Brain microvascular endothelial cell (primary cell): ENCODE results near the gene GALNT13.

Experiments
- DNase-seq: peaks from one replicate; pipeline ENCODE4 v3.0.0-alpha.2; 2020
- H3K27ac ChIP-seq: fragments of 250-450 bp; sonication (Bioruptor Pico); 2 replicates; pipeline ENCODE4 v1.5.1; 2020; ENCODE audit warnings: mild to moderate bottlenecking, moderate library complexity
- H3K27me3 ChIP-seq: fragments of 250-450 bp; sonication (Bioruptor Pico); replicated peaks from 2 replicates; pipeline ENCODE4 v1.5.1; 2020; ENCODE audit warnings: mild to moderate bottlenecking
- H3K36me3 ChIP-seq: fragments of 250-450 bp; sonication (Bioruptor Pico); replicated peaks from 2 replicates; pipeline ENCODE4 v1.5.1; 2020; ENCODE audit warnings: mild to moderate bottlenecking
- H3K4me3 ChIP-seq: 2 replicates; pipeline ENCODE4 v1.5.1; 2011; ENCODE audit warnings: low read depth, mild to moderate bottlenecking, control low read depth, low read length, moderate library complexity
- in situ Hi-C: cut with HindIII; loops from 2 replicates; pipeline ENCODE4 v1.10.0; 2017; ENCODE audit warnings: low sequenced_read_pairs, low pct_ligation_motif_present
- TF ChIP-seq, protein P1 (sequence below): IDR thresholded peaks from 2 replicates; pipeline ENCODE4 v1.5.1; 2011; ENCODE audit warnings: low read depth, mild to moderate bottlenecking, moderate library complexity, low read length, control low read depth, inconsistent platforms; ENCODE audit errors: missing control alignments

GALNT13 gene

DNA sequence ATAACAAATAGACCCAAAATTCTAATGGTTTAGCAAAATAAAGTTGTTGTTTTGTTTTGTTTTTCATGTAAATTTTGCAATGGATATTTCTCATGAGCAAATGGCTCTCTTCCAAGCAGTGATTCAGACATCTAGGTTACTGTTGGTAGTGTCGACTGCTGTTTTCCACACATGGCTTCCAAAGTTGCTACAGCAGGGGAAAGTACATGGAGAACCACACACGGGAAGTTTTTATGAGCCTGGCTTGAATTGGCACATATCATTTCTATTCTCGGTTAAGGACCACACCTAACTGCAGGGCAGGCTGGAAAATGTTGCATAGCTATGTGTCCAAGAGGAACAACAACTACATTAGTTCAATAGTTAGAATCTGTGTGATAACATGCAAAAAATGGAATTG, 262.1 kb downstream of the GALNT13 start:
- no peaks in the 10 kb centered on the region for H3K36me3 ChIP-seq
- H3K4me3 ChIP-seq, result no peak overlapping the region
- DNase-seq, result no peak
- H3K27me3 ChIP-seq, result no peaks in the 10 kb centered on the region
- no peak overlapping the region for H3K27ac ChIP-seq
- in situ Hi-C loops, result no loop called here
- TF ChIP-seq, protein P1, sequence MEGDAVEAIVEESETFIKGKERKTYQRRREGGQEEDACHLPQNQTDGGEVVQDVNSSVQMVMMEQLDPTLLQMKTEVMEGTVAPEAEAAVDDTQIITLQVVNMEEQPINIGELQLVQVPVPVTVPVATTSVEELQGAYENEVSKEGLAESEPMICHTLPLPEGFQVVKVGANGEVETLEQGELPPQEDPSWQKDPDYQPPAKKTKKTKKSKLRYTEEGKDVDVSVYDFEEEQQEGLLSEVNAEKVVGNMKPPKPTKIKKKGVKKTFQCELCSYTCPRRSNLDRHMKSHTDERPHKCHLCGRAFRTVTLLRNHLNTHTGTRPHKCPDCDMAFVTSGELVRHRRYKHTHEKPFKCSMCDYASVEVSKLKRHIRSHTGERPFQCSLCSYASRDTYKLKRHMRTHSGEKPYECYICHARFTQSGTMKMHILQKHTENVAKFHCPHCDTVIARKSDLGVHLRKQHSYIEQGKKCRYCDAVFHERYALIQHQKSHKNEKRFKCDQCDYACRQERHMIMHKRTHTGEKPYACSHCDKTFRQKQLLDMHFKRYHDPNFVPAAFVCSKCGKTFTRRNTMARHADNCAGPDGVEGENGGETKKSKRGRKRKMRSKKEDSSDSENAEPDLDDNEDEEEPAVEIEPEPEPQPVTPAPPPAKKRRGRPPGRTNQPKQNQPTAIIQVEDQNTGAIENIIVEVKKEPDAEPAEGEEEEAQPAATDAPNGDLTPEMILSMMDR, result no peak

DNA sequence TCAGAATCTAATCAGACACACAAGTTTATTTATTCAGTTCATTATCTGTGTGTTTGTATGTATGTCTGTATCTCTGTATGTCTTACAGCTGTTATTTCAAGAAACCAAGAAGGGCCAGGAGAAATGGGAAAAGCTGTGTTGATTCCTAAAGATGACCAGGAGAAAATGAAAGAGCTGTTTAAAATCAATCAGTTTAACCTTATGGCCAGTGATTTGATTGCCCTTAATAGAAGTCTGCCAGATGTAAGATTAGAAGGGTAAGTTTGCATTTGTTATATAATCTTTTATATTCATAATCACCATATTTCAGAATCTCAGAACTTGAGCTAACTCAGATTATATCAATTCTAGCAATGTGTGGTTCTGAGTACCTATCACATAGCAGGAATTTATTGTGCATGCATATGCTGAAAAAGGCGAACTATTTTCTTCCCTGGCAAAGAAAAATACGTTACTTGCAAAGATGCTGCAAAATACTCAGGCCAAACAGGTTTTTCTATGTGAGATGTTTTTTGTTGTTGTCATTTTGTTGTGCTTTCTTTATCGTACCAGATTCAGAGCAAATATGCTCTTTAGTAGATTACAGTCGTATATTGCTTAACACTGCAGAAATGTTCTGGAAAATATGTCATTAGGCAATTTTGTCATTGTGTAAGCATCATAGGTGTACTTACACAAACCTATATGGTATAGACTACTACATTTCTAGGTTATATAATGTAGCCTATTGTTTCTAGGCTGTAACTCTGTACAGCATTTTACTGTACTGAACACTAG, 268.7 kb downstream of the GALNT13 start:
- TF ChIP-seq, protein P1, result no peak
- Histone ChIP-seq H3K27ac (no peak overlapping the region), H3K4me3 (no peak overlapping the region), H3K27me3 (no peaks in the 10 kb centered on the region), H3K36me3 (no peaks in the 10 kb centered on the region)
- in situ Hi-C loops, result no loop called here
- no peak for DNase-seq

DNA sequence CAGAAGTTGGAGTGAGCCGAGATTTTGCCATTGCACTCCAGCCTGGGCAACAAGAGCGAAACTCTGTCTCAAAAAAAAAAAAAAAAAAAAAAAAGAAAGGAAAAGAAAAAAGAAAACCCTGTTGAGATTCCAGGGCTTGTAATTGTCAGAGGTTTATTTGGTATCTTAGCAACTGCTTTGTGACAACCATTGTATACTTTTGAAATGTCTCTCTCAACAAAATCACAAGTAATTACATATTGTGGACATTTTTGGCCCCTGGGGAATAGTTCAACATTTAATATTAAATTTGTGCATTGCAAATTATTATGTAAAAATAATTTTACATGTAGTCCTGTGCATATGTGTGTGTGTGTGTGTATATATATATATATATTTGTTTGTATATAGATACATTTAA, 270.8 kb downstream of the GALNT13 start:
- Histone ChIP-seq H3K27me3 (no peaks in the 10 kb centered on the region), H3K4me3 (no peak overlapping the region), H3K27ac (no peak overlapping the region), H3K36me3 (no peaks in the 10 kb centered on the region)
- DNase-seq, result no peak
- in situ Hi-C loops, result no loop called here
- TF ChIP-seq, protein P1, result no peak

DNA sequence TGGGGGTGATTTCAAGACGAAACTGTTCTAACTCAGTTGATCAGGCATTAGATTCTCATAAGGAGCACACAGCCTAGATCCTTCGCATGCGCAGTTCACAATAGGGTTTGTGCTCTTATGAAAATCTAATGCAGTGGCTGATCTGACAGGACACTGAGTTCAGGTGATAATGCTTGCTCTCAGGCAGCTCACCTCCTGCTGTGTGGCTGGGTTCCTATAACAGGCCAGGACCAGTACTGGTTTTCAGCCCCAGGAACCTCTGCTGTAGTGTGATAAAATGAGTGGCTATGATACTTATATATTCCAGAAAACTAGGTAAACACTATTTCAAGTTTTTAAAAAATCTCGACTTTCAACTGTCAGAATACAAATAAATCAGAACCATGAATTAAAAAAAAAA, 271.4 kb downstream of the GALNT13 start:
- TF ChIP-seq, protein P1, result no peak
- Histone ChIP-seq H3K36me3 (no peaks in the 10 kb centered on the region), H3K27me3 (no peaks in the 10 kb centered on the region), H3K27ac (no peak overlapping the region), H3K4me3 (no peak overlapping the region)
- no peak for DNase-seq
- in situ Hi-C loops, result no loop called here

DNA sequence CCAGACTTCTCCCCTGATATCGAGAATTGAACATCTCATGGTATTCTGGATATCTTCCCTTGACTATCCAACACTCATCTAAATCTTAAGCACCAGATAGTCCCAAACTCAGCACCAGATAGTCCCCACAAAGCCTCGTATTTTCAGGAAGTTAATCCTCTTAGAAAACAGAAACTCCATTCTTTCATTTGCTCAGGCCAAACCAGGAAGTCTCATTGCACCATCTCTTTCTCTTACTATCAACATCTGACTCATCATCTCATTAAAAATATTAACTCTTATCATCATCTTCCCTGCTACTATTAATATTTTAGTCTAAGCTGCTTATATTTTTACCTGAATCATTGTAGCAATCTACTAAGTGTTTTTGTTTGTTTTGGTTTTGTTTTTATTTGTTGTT, 286.4 kb downstream of the GALNT13 start:
- in situ Hi-C loops, result no loop called here

More for the DNA sequence above, 286.4 kb downstream of the GALNT13 start:
- TF ChIP-seq, protein P1, result no peak
- H3K4me3 ChIP-seq, result no peak overlapping the region
- no peak overlapping the region for H3K27ac ChIP-seq
- no peaks in the 10 kb centered on the region for H3K27me3 ChIP-seq
- no peak for DNase-seq
- no peaks in the 10 kb centered on the region for H3K36me3 ChIP-seq
